ENCODE results near the gene PCNX2. TPM values are rescaled to one million over a fixed set of nuclear protein-coding genes. Genes with fewer than 3 reads are reported as not detected.

PCNX2 gene
- total RNA-seq, 1 experiment from 2014 or later, result 50.8 TPM

GRCh38 chr1:232988572-232989040 lies 306.9 kb downstream of the PCNX2 start:
- Mint-ChIP-seq H3K9me3 (peaks cover 15% of the 10 kb centered on the region), H3K36me3 (peaks cover 38% of the 10 kb centered on the region), H3K27ac (no peak overlapping the region), H3K4me1 (no peaks in the 10 kb centered on the region), H3K4me3 (no peak overlapping the region), H3K27me3 (ENCODE audit: low read depth) (peaks cover 4% of the 10 kb centered on the region; the same call in 1 of the 2 replicates)
- ChIA-PET POLR2A (interaction anchor here (0.6 to 0.7 kb wide), 2 partner anchors 199 to 261 kb away, joined by 3 to 5 read pairs; no protein-coding TSS in a partner anchor), CTCF (no interaction called here)
- ATAC-seq, result no peak
- DNase-seq (ENCODE audit: low spot score), result no peak
- TF ChIP-seq ZNF671 (CRISPR knock-in tag; IDR thresholded peaks at IDR 0.05) (no peak), MAX (CRISPR knock-in tag; IDR thresholded peaks at IDR 0.05) (no peak), JUN (CRISPR knock-in tag; IDR thresholded peaks at IDR 0.05) (no peak), KAT7 (CRISPR knock-in tag; IDR thresholded peaks at IDR 0.05; ENCODE audit: borderline replicate concordance) (no peak), CBFB (CRISPR knock-in tag; IDR thresholded peaks at IDR 0.05; ENCODE audit: low read depth) (no peak), ZNF425 (CRISPR knock-in tag; conservative IDR thresholded peaks at IDR 0.05) (no peak), HMGXB4 (CRISPR knock-in tag; IDR thresholded peaks at IDR 0.05) (no peak), GRHL2 (CRISPR knock-in tag; IDR thresholded peaks at IDR 0.05; ENCODE audit: insufficient replicate concordance, severe bottlenecking) (no peak), E2F4 (CRISPR knock-in tag; IDR thresholded peaks at IDR 0.05; ENCODE audit: borderline replicate concordance, low read depth) (no peak), TP53 (CRISPR knock-in tag; IDR thresholded peaks at IDR 0.05) (no peak), E2F1 (CRISPR knock-in tag; IDR thresholded peaks at IDR 0.05) (no peak), CREM (CRISPR knock-in tag; IDR thresholded peaks at IDR 0.05) (no peak), TEAD1 (CRISPR knock-in tag; IDR thresholded peaks at IDR 0.05) (no peak), FOXP4 (CRISPR knock-in tag; IDR thresholded peaks at IDR 0.05) (no peak), NR1H2 (CRISPR knock-in tag; IDR thresholded peaks at IDR 0.05) (no peak), IRF1 (CRISPR knock-in tag; IDR thresholded peaks at IDR 0.05) (no peak), USF1 (CRISPR knock-in tag; IDR thresholded peaks at IDR 0.05) (no peak), NFATC4 (CRISPR knock-in tag; IDR thresholded peaks at IDR 0.05) (no peak), FOXK1 (CRISPR knock-in tag; IDR thresholded peaks at IDR 0.05) (no peak), AFF4 (CRISPR knock-in tag; IDR thresholded peaks at IDR 0.05; ENCODE audit: borderline replicate concordance) (no peak)

All from WTC11 (cell line).